Measurements from ENCODE around the gene TMEM63B. TPM values are rescaled to one million over a fixed set of nuclear protein-coding genes. Genes with fewer than 3 reads are reported as not detected.

The TMEM63B gene
- 25.3 and 32.9 TPM in 2 replicates for total RNA-seq

GRCh38 chr6:44127186-44128019 is at the start of gene TMEM63B, which contains the start of gene MRPL14:
Gene TMEM63B (plus strand): TSS chr6:44127554. CDS start chr6:44134585, 7,031 bp downstream.
Gene MRPL14 (minus strand): TSS chr6:44127452. CDS start chr6:44116611, 10,841 bp downstream.

DNA sequence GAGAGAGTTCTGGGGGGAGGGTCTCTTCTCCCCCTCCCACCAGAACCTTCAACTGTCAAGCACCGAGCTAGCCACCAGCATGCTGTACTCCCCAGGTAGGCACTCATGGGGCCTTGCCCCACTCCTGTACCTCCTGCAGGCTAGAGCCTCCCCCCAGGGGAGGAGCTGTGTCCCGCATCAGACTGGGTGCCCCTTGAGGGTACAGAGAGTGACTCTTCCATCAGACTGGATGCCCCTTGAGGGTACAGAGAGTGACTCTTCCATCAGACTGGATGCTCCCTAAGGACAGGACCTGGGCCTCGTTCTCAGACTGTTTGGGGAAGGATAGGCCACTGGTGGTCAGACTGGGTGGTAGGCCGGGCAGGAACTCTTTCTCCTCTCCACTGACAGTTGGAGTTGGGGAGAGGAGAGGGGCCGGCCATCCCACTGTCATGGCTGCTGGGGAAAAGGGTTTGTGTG is 31.4 kb downstream of the TMEM63B start, which contains the start of gene CAPN11:
TSS of gene CAPN11 (plus strand) at position 51 of the 459 bp plus-strand sequence. CDS start at position 80, 29 bp downstream.

Other genes with a start within 250 kb of the TMEM63B start
- gene MRPL14, start 102 bp upstream of the TMEM63B start, total RNA-seq, result 67.4 and 97.3 TPM in 2 replicates
- gene CAPN11, start 31.3 kb downstream of the TMEM63B start, total RNA-seq, result not detected in 2 replicates
- not detected in 2 replicates for gene MYMX, start 89.4 kb downstream of the TMEM63B start, total RNA-seq
- 11.4 and 15.1 TPM in 2 replicates for gene SLC29A1, start 96.0 kb downstream of the TMEM63B start, total RNA-seq
- 642 and 947 TPM in 2 replicates for gene HSP90AB1, start 119.5 kb downstream of the TMEM63B start, total RNA-seq
- gene SLC35B2, start 130.0 kb downstream of the TMEM63B start, total RNA-seq, result 94.2 and 107 TPM in 2 replicates
- 5.2 and 7.5 TPM in 2 replicates for gene NFKBIE, start 138.0 kb downstream of the TMEM63B start, total RNA-seq
- gene TMEM151B, start 142.9 kb downstream of the TMEM63B start, total RNA-seq, result under 0.01 TPM in 1 of 2 replicates, not detected in the other
- 25.7 and 31.5 TPM in 2 replicates for gene AARS2, start 185.8 kb downstream of the TMEM63B start, total RNA-seq
- gene SPATS1, start 215.1 kb downstream of the TMEM63B start, total RNA-seq, result not detected in 2 replicates